DOHH2 (cell line): ENCODE measurements around the gene ANAPC1.
"Not testable (repeated sequence)": the region's sequence is repeated elsewhere in the genome, so short reads cannot be mapped to it uniquely, and the experiment has no call there.

Experiments
- EZH2phosphoT487 ChIP-seq: fragments of 200-600 bp; sonication (generic); IDR thresholded peaks from 2 replicates; pipeline ENCODE4 v1.6.1; 2017; ENCODE audit warnings: borderline replicate concordance, mild to moderate bottlenecking, antibody characterized with exemption, low read length, moderate library complexity, mixed read lengths
- TF ChIP-seq, protein P1 (sequence below): fragments of 200-600 bp; sonication (generic); IDR thresholded peaks from one replicate; pipeline ENCODE4 v1.5.1; 2014; ENCODE audit warnings: antibody characterized with exemption, mild to moderate bottlenecking, low read depth, low read length; ENCODE audit not compliant: poor library complexity, severe bottlenecking

DNA sequence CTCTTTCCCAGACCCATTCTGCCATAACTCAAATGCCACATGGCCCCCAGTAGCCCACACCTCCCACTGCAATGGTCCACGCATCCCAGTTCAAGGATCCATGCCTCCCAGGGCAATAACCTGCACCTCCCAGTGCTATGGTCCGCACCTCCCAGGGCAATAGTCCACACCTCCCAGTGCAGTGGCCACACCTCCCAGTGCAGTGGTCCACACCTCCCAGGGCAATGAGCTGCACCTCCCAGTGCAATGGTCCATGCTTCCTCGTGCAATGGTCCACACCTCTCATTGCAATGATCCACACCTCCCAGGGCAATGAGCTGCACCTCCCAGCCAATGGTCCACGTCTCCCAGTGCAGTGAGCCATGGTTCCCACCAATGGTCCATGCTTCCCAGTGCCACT is 135.6 kb downstream of the ANAPC1 start:
- TF ChIP-seq, protein P1, sequence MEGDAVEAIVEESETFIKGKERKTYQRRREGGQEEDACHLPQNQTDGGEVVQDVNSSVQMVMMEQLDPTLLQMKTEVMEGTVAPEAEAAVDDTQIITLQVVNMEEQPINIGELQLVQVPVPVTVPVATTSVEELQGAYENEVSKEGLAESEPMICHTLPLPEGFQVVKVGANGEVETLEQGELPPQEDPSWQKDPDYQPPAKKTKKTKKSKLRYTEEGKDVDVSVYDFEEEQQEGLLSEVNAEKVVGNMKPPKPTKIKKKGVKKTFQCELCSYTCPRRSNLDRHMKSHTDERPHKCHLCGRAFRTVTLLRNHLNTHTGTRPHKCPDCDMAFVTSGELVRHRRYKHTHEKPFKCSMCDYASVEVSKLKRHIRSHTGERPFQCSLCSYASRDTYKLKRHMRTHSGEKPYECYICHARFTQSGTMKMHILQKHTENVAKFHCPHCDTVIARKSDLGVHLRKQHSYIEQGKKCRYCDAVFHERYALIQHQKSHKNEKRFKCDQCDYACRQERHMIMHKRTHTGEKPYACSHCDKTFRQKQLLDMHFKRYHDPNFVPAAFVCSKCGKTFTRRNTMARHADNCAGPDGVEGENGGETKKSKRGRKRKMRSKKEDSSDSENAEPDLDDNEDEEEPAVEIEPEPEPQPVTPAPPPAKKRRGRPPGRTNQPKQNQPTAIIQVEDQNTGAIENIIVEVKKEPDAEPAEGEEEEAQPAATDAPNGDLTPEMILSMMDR: not testable (repeated sequence)
- TF ChIP-seq EZH2phosphoT487: not testable (repeated sequence)
